Stimulated activated CD8-positive, alpha-beta memory T cell treated with anti-CD3 and anti-CD28 coated beads, Interleukin-2, amount 100 ng/mL, for 48 hours (primary cell): Measurements from ENCODE around the gene FGF12.

ENCODE experiments used
- DNase-seq, 2 donors: peaks; one replicate each; pipeline ENCODE4 v3.0.0-alpha.2; 2020; ENCODE audit warnings: low read depth in 2 of 2

Gene FGF12

DNA sequence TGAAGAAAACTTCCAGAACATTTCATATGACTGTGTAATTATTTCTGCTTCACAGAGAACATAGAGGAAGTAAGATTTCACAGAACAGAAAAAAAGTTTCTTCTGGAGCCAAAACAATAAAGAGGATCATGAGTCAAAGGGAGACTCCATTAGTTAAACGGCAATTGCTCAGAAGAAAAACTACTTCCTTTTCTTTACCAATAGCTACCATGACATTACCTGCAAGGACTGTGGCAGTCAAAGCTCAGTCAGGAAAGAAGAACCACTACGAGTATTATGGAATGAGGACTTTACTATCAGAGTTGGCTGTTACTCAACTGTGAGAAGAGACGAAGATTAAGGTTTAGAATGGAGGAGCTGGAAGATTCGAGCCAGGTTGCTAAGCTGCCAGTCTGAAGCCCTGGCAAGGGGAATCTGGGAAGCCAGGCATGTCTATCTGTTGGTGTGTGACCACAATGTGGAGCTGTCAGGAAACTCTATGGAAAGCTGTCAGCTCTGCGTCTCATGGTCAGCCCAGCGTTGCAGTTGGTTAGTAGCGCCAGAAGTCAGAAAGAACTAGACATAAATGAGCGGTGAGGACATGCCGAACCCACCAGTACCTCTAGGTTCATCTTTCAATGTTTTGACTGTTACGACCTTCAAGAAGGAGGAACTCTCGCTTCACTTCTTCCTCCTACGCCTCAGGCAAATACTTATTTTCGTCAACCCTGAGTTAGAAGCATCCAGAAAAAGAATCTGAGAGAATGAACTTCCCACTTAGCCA is 604.3 kb downstream of the FGF12 start:
- DNase-seq: no peak

DNA sequence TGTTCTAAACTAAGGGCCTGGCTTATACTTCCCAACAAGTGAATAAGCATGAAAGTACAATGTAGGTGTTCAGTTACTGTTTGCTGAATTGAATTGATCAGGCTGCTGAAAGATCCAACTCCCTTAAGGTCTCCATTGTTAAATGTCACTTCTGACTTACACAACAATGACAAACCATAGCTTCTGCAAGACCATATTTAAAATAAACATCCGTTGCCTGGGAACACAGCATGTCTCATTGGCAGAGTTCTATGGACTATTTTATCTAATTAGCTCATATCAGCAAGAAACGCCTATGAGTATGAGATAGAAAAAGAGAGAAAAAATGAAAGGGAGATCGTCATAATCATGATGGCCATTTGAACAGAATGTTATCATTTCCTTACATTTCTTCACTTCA is 605.4 kb downstream of the FGF12 start:
- no peak for DNase-seq

DNA sequence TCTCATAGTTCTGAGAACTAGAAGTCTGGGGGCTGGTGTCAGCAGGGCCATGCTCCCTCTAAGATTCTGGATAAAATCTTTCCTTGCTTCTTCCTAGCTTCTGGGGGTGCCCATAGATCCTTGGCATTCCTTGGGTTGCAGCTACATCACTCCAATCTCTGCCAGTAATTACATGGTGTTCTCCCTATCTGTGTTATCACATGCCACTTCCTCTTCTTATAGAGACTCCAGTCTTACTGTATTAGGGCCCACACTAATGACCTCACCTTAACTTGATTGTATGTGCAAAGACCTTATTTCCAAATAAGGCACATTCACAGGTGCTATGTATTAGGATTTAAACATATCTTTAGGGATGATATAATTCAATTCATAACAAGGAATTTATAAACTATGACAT is 618.5 kb downstream of the FGF12 start:
- no peak for DNase-seq

DNA sequence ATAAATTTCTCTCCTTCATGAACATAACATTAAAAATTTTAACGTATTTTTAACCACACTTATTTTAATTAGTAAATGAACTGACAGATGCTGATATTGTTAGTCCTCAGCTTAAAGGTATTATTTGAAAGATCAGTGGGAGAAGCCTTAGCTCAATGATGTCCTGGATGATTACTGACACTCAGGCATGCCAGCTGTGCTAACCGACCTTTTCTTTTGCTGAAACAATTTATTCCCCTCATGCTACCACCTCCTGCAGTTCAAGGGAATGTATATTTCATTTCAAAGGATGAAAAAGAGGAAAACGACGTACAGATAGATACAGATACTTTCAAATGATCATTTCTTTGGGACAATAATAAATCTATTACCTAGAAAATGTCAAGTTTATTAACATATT is 620.8 kb downstream of the FGF12 start:
- DNase-seq: no peak

DNA sequence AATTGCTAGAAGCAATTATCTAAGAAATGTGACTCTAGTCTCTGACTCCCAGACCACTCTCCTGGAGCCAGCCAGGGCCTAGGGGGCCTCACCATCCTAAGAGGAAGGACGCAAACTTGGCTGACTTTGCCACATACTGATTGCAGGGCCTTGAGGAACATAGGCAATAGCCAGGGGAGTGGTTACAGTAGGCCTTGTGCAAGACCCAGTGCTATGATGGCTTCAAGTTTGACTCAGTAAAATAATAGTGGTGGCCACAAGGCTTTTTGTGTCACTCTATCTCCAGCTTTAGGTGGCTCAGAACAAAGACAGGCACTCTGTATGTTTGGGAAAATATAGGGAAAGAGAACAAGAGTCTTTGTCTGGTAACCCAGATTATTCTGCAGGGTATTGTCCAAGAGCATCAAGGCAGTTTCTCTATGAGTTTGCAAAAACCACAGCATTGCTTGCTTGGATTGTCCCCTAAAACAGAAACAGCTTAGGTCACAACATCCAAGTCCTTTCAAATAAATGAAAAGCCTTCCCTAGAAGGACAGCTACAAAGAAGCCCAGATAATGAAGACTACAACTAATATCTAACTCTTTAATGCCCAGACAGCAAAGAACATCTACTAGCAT is 634.8 kb downstream of the FGF12 start:
- no peak for DNase-seq

DNA sequence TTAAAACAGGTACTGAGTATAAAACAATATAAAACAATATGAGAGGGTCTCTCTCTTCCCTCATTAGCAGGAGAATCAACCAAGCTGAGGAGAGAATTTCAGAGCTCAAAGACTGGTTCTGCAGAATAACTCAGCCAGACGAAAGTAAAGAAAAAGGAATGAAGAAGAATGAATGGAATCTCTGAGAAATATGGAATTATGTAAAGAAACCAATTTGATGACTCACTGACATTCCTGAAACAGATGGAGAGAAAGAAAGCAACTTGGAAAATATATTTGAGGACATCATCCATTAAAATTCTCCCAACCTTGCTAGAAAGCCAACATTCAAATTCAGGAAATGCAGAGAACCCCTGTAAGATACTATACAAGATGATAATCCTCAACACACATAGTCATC is 635.5 kb downstream of the FGF12 start:
- no peak for DNase-seq

DNA sequence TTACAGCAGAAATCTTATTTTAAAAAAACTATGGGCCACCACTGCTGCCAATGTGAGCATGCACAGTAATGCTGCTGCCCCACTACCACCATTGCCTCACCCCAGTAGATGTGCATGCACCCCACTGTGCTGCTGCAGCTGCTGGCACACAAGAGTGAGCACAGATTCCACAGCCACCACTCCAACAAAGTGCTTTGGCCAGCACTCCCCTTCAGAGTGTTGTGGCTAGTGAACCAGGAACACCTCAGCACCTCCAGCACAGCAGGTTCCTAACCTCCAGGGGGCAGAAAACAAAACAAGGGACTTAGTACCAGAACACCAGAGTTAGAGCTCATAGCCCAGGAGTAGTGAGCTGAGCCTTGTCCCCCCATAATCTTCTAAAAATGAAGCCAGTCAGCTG is 636.8 kb downstream of the FGF12 start:
- no peak for DNase-seq
